Umbilical cord (tissue), 2 donors: ENCODE measurements around the gene FBXO24. TPM values are rescaled to one million over a fixed set of nuclear protein-coding genes. Genes with fewer than 3 reads are reported as not detected.
"Not testable (repeated sequence)": the region's sequence is repeated elsewhere in the genome, so short reads cannot be mapped to it uniquely, and the experiment has no call there.

Experiments
- DNase-seq: peaks from one replicate; pipeline ENCODE4 v3.0.0-alpha.2; 2015; ENCODE audit warnings: low spot score
- total RNA-seq: library from RNA; depleted of rRNA; stranded (reverse); fragments of >200 nt; gene quantifications from one replicate; pipeline ENCODE4 v1.2.3, GENCODE V29; 2014; ENCODE audit warnings: low replicate concordance; ENCODE audit not compliant: insufficient read depth

Gene FBXO24
- total RNA-seq, 1 donor from 2014 or later: not detected

GRCh38 chr7:100559127-100559526 lies 27.0 kb upstream of the FBXO24 start:
- no peak for DNase-seq

- no peak for DNase-seq
Observed at GRCh38 chr7:100561491-100562194, 24.5 kb upstream of the FBXO24 start.

- DNase-seq: no peak
Observed at GRCh38 chr7:100562195-100563099, 23.7 kb upstream of the FBXO24 start.

GRCh38 chr7:100563100-100563564 lies 23.0 kb upstream of the FBXO24 start:
- no peak for DNase-seq

- DNase-seq: peak; percentile 68
Observed at GRCh38 chr7:100563809-100564400, 22.2 kb upstream of the FBXO24 start.

GRCh38 chr7:100564405-100564804 lies 21.7 kb upstream of the FBXO24 start:
- not testable (repeated sequence) for DNase-seq

GRCh38 chr7:100565133-100565571 lies 21.0 kb upstream of the FBXO24 start:
- DNase-seq: no peak

- no peak for DNase-seq
Observed at GRCh38 chr7:100566018-100566531, 20.1 kb upstream of the FBXO24 start.

- no peak for DNase-seq
Observed at GRCh38 chr7:100567031-100567730, 18.9 kb upstream of the FBXO24 start.

- no peak for DNase-seq
Observed at GRCh38 chr7:100567751-100568175, 18.4 kb upstream of the FBXO24 start.

GRCh38 chr7:100568176-100568895 lies 17.8 kb upstream of the FBXO24 start:
- no peak for DNase-seq

GRCh38 chr7:100568896-100569844 lies 17.0 kb upstream of the FBXO24 start:
- peak; percentile 31 for DNase-seq

- peak; percentile 39 for DNase-seq
Observed at GRCh38 chr7:100570954-100571828, 14.9 kb upstream of the FBXO24 start.

- DNase-seq: no peak
Observed at GRCh38 chr7:100571829-100572116, 14.4 kb upstream of the FBXO24 start.

GRCh38 chr7:100572281-100572948 lies 13.7 kb upstream of the FBXO24 start:
- DNase-seq: peak; percentile 33

- no peak for DNase-seq
Observed at GRCh38 chr7:100572949-100573675, 13.0 kb upstream of the FBXO24 start.

- DNase-seq: no peak
Observed at GRCh38 chr7:100573691-100574361, 12.3 kb upstream of the FBXO24 start, which contains the start of gene SAP25. Gene SAP25 (minus strand): TSS chr7:100573900. CDS start chr7:100573742, 158 bp downstream.
